ENCODE results near the gene PLEKHA4. TPM values are rescaled to one million over a fixed set of nuclear protein-coding genes. Genes with fewer than 3 reads are reported as not detected.
"Not testable (repeated sequence)": the region's sequence is repeated elsewhere in the genome, so short reads cannot be mapped to it uniquely, and the experiment has no call there.

Gene PLEKHA4
- total and polyA plus RNA-seq, 9 donors, result 18.3 to 96.5 (median 51.5) TPM

GRCh38 chr19:48795685-48796070 is 72.7 kb downstream of the PLEKHA4 start:
- Histone ChIP-seq H3K27ac (peak overlapping the region; percentile 82 to 85), H3K36me3 (no peaks in the 10 kb centered on the region), H3K27me3 (no peaks in the 10 kb centered on the region), H3K4me3 (no peak overlapping the region), H3K9me3 (no peaks in the 10 kb centered on the region), H3K4me1 (ENCODE audit: insufficient read depth) (peaks cover 12% of the 10 kb centered on the region)
- peak; percentile 61 to 85 (median 80) for DNase-seq
- whole genome bisulfite sequencing, 3 donors, result 0 to 15% (median 10%) methylated on average over 2 of the region's 2 CpGs
- intact Hi-C loops (cut with DNase I), result loop anchor here (2.0 to 10.0 kb wide), 5 partner anchors 39 to 182 kb away; partner anchors contain the start of genes HSD17B14 (in 3 of the 4) and FTL (in 1 of the 4)
- TF ChIP-seq CTCF (IDR thresholded peaks at IDR 0.05), result no peak
- no peak for TF ChIP-seq POLR2A (IDR thresholded peaks at IDR 0.05)
- TF ChIP-seq EP300 (IDR thresholded peaks at IDR 0.05), result no peak

DNA sequence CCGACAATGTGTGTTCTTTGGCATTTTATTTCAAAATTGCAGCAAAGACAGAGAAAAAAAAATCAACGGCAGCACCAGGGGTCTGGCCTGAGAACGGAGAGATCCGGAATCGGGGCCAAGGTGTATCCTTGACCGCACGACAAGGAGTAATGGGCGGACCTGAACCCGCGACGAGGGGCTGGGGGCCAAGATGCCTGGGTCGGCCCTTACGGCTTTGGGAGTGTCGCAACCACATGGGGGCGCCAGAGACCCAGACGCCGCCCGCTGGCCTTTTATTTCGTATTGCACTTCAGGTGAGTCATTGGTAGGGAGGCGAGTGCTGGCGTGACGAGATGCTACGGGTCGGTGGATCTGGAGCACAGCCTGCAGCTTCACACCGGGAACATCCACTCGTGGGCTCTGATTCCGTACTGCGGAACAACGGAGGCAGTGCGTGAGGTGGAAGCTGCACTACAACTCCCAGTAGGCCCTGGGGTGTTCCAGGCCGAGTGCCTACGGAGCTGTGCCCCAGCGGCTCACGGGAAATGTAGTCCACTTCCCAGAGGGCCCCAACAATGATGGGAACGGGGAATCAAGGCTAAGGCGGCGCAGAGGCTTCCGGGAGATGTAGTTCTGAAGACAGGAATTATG is 73.2 kb downstream of the PLEKHA4 start:
- 0 to 1% (median 0%) methylated on average over 38 of the region's 38 CpGs for WGBS, 3 donors
- DNase-seq, result peak; percentile 91 to 93 (median 92)
- Histone ChIP-seq H3K4me3 (peak overlapping the region; percentile 33), H3K27me3 (no peaks in the 10 kb centered on the region), H3K9me3 (no peaks in the 10 kb centered on the region), H3K36me3 (no peaks in the 10 kb centered on the region), H3K27ac (peak overlapping the region; percentile 82 to 85), H3K4me1 (ENCODE audit: insufficient read depth) (peaks cover 12% of the 10 kb centered on the region)
- no peak for TF ChIP-seq EP300 (IDR thresholded peaks at IDR 0.05)
- peak; percentile 58 for TF ChIP-seq POLR2A (IDR thresholded peaks at IDR 0.05)
- peak; percentile 97 to 99 (median 99) for TF ChIP-seq CTCF (IDR thresholded peaks at IDR 0.05)
- intact Hi-C loops (cut with DNase I), result loop anchor here (2.0 to 10.0 kb wide), 5 partner anchors 40 to 182 kb away; partner anchors contain the start of genes HSD17B14 (in 2 of the 4) and FTL (in 1 of the 4)

GRCh38 chr19:48794291-48794690 is 74.1 kb downstream of the PLEKHA4 start:
- Histone ChIP-seq H3K9me3 (no peaks in the 10 kb centered on the region), H3K27me3 (no peaks in the 10 kb centered on the region), H3K4me3 (no peak overlapping the region), H3K27ac (peak overlapping the region; percentile 82 to 85), H3K4me1 (ENCODE audit: insufficient read depth) (peaks cover 12% of the 10 kb centered on the region), H3K36me3 (no peaks in the 10 kb centered on the region)
- DNase-seq, result no peak
- TF ChIP-seq POLR2A (IDR thresholded peaks at IDR 0.05) (no peak), CTCF (IDR thresholded peaks at IDR 0.05) (no peak), EP300 (IDR thresholded peaks at IDR 0.05) (no peak)
- WGBS, 3 donors, result 67 to 75% (median 71%) methylated on average over 6 of the region's 6 CpGs
- intact Hi-C loops (cut with DNase I), result loop anchor here in 3 of 4 donors (2.0 to 10.0 kb wide), 4 partner anchors 41 to 173 kb away; partner anchors contain the start of genes FTL (in 2 of the 3) and HSD17B14 (in 1 of the 3)

GRCh38 chr19:48793271-48793670 is 75.1 kb downstream of the PLEKHA4 start:
- no peak overlapping the region for H3K4me3 ChIP-seq
- no peaks in the 10 kb centered on the region for H3K27me3 ChIP-seq
- H3K4me1 ChIP-seq (ENCODE audit: insufficient read depth), result peaks cover 12% of the 10 kb centered on the region
- intact Hi-C loops (cut with DNase I), result loop anchor here in 2 of 4 donors (5.0 to 10.0 kb wide), 2 partner anchors 172 to 174 kb away; partner anchors contain the start of gene FTL (in 2 of the 2)
- WGBS, 3 donors, result 77 to 84% (median 83%) methylated on average over 8 of the region's 8 CpGs
- H3K9me3 ChIP-seq, result no peaks in the 10 kb centered on the region
- DNase-seq, result no peak
- TF ChIP-seq CTCF (IDR thresholded peaks at IDR 0.05) (no peak), POLR2A (IDR thresholded peaks at IDR 0.05) (no peak), EP300 (IDR thresholded peaks at IDR 0.05) (no peak)
- no peak overlapping the region for H3K27ac ChIP-seq
- no peaks in the 10 kb centered on the region for H3K36me3 ChIP-seq

GRCh38 chr19:48787331-48787730 is 81.1 kb downstream of the PLEKHA4 start:
- not testable (repeated sequence) for DNase-seq; H3K9me3 ChIP-seq; H3K4me1 ChIP-seq (ENCODE audit: insufficient read depth); H3K4me3 ChIP-seq; H3K27ac ChIP-seq; H3K27me3 ChIP-seq; H3K36me3 ChIP-seq
- 85 to 90% (median 87%) methylated on average over 9 of the region's 9 CpGs for WGBS, 3 donors
- intact Hi-C loops (cut with DNase I), result loop anchor here in 1 of 4 donors (5.0 kb wide), 1 partner anchor 185 kb away; no protein-coding TSS in a partner anchor

Measured in ovary (tissue), 9 donors.